Neural progenitor cell (in vitro differentiated cells): ENCODE data around the gene CYBC1. TPM values are rescaled to one million over a fixed set of nuclear protein-coding genes. Genes with fewer than 3 reads are reported as not detected.

Experiments used
- DNase-seq: peaks from one replicate; pipeline ENCODE4 v3.0.0-alpha.2; 2016; ENCODE audit warnings: low spot score
- H2AFZ ChIP-seq: fragments of 200-600 bp; sonication (generic); replicated peaks from 2 replicates; pipeline ENCODE4 v1.6.1; 2016; ENCODE audit warnings: antibody characterized with exemption
- H3F3A ChIP-seq: fragments of 200-600 bp; sonication (generic); 2 replicates; pipeline ENCODE4 v1.6.1; 2016; ENCODE audit warnings: antibody characterized with exemption, low read depth
- H3K27ac ChIP-seq: fragments of 200-600 bp; sonication (generic); 2 replicates; pipeline ENCODE4 v1.5.1; 2016; ENCODE audit warnings: mild to moderate bottlenecking
- H3K27me3 ChIP-seq: fragments of 200-600 bp; sonication (generic); 2 replicates; pipeline ENCODE4 v1.6.1; 2016; ENCODE audit warnings: mild to moderate bottlenecking, moderate library complexity
- H3K36me3 ChIP-seq: fragments of 200-600 bp; sonication (generic); 2 replicates; pipeline ENCODE4 v1.5.1; 2016
- H3K4me1 ChIP-seq: fragments of 200-600 bp; sonication (generic); 2 replicates; pipeline ENCODE4 v1.6.1; 2016; ENCODE audit warnings: mixed run types
- H3K4me2 ChIP-seq: fragments of 200-600 bp; sonication (generic); 2 replicates; pipeline ENCODE4 v1.6.1; 2016
- H3K4me3 ChIP-seq: fragments of 200-600 bp; sonication (generic); 2 replicates; pipeline ENCODE4 v1.5.1; 2016
- H3K79me2 ChIP-seq: fragments of 200-600 bp; sonication (generic); 2 replicates; pipeline ENCODE4 v1.6.1; 2016; ENCODE audit warnings: low read depth
- H3K9ac ChIP-seq: fragments of 200-600 bp; sonication (generic); 2 replicates; pipeline ENCODE4 v1.6.1; 2016
- H3K9me3 ChIP-seq: fragments of 200-600 bp; sonication (generic); 2 replicates; pipeline ENCODE4 v1.5.1; 2016; ENCODE audit warnings: low read depth
- H4K20me1 ChIP-seq: fragments of 200-600 bp; sonication (generic); 2 replicates; pipeline ENCODE4 v1.6.1; 2016; ENCODE audit warnings: low read depth
- H3K27ac Mint-ChIP-seq: 3 replicates; pipeline ENCODE4 v1.8.0; 2021; ENCODE audit warnings: mixed read lengths
- H3K27me3 Mint-ChIP-seq: 2 replicates; pipeline ENCODE4 v1.8.0; 2022; ENCODE audit warnings: low read depth, mild to moderate bottlenecking, inconsistent platforms, moderate library complexity, mixed read lengths; ENCODE audit not compliant: insufficient read depth
- H3K36me3 Mint-ChIP-seq: 3 replicates; pipeline ENCODE4 v1.8.0; 2021; ENCODE audit warnings: mixed read lengths
- H3K4me1 Mint-ChIP-seq: 3 replicates; pipeline ENCODE4 v1.8.0; 2021; ENCODE audit warnings: mixed read lengths
- H3K4me3 Mint-ChIP-seq: 3 replicates; pipeline ENCODE4 v1.8.0; 2021; ENCODE audit warnings: mild to moderate bottlenecking, moderate library complexity, mixed read lengths
- H3K9me3 Mint-ChIP-seq: 3 replicates; pipeline ENCODE4 v1.8.0; 2020; ENCODE audit warnings: mixed read lengths
- CTCF ChIP-seq: fragments of 200-600 bp; sonication (generic); IDR thresholded peaks from 2 replicates; pipeline ENCODE4 v1.5.1; 2017; ENCODE audit warnings: antibody characterized with exemption, mild to moderate bottlenecking
- EZH2 ChIP-seq: fragments of 200-600 bp; sonication (generic); IDR thresholded peaks from 2 replicates; pipeline ENCODE4 v1.6.1; 2017; ENCODE audit warnings: antibody characterized with exemption, mild to moderate bottlenecking, moderate library complexity
- EZH2phosphoT487 ChIP-seq: fragments of 200-600 bp; sonication (generic); IDR thresholded peaks from 2 replicates; pipeline ENCODE4 v1.6.1; 2017; ENCODE audit warnings: antibody characterized with exemption
- total RNA-seq: library from RNA; depleted of rRNA; stranded (reverse); fragments of >200 nt; gene quantifications from 2 replicates; pipeline ENCODE4 v1.2.3, GENCODE V29; 2015; ENCODE audit warnings: low replicate concordance

The CYBC1 gene
- total RNA-seq, 1 donor from 2014 or later, result 75.1 TPM

GRCh38 chr17:82433560-82434215, 16.9 kb downstream of the CYBC1 start:
- H3K36me3 ChIP-seq, result no peaks in the 10 kb centered on the region
- H3K4me1 ChIP-seq, result no peaks in the 10 kb centered on the region
- H3F3A ChIP-seq, result no peaks in the 10 kb centered on the region
- no peaks in the 10 kb centered on the region for H3K9me3 Mint-ChIP-seq
- no peaks in the 10 kb centered on the region for H4K20me1 ChIP-seq
- H3K27ac Mint-ChIP-seq, result no peak overlapping the region
- DNase-seq, result no peak
- H3K4me3 Mint-ChIP-seq, result no peak overlapping the region
- no peak overlapping the region for H3K4me3 ChIP-seq
- no peaks in the 10 kb centered on the region for H3K4me1 Mint-ChIP-seq
- no peaks in the 10 kb centered on the region for H3K79me2 ChIP-seq
- H3K36me3 Mint-ChIP-seq, result no peaks in the 10 kb centered on the region
- TF ChIP-seq EZH2 (no peak), CTCF (no peak), EZH2phosphoT487 (no peak)
- no peak overlapping the region for H2AFZ ChIP-seq
- no peaks in the 10 kb centered on the region for H3K27me3 ChIP-seq
- no peak overlapping the region for H3K4me2 ChIP-seq
- no peak overlapping the region for H3K9ac ChIP-seq
- H3K9me3 ChIP-seq, result no peaks in the 10 kb centered on the region
- no peak overlapping the region for H3K27ac ChIP-seq
- peaks cover 2% of the 10 kb centered on the region for H3K27me3 Mint-ChIP-seq

- Mint-ChIP-seq H3K9me3 (no peaks in the 10 kb centered on the region), H3K27me3 (peaks cover 2% of the 10 kb centered on the region), H3K27ac (no peak overlapping the region), H3K4me1 (no peaks in the 10 kb centered on the region), H3K4me3 (no peak overlapping the region), H3K36me3 (no peaks in the 10 kb centered on the region)
- no peak overlapping the region for H3K27ac ChIP-seq
- H3K4me1 ChIP-seq, result no peaks in the 10 kb centered on the region
- no peaks in the 10 kb centered on the region for H3K79me2 ChIP-seq
- no peaks in the 10 kb centered on the region for H3K27me3 ChIP-seq
- DNase-seq, result no peak
- TF ChIP-seq EZH2, result no peak
- TF ChIP-seq EZH2phosphoT487, result no peak
- no peak for TF ChIP-seq CTCF
- H4K20me1 ChIP-seq, result no peaks in the 10 kb centered on the region
- no peak overlapping the region for H3K4me2 ChIP-seq
- no peak overlapping the region for H3K4me3 ChIP-seq
- H3K9ac ChIP-seq, result no peak overlapping the region
- no peak overlapping the region for H2AFZ ChIP-seq
- no peaks in the 10 kb centered on the region for H3K9me3 ChIP-seq
- H3K36me3 ChIP-seq, result no peaks in the 10 kb centered on the region
- H3F3A ChIP-seq, result no peaks in the 10 kb centered on the region
Measured at GRCh38 chr17:82432017-82432416, 18.5 kb downstream of the CYBC1 start.

- H3K27ac Mint-ChIP-seq, result no peak overlapping the region
Measured at GRCh38 chr17:82429824-82430223, 20.7 kb downstream of the CYBC1 start.

More at GRCh38 chr17:82429824-82430223, 20.7 kb downstream of the CYBC1 start:
- Histone ChIP-seq H3K9ac (no peak overlapping the region), H3F3A (no peaks in the 10 kb centered on the region), H4K20me1 (no peaks in the 10 kb centered on the region), H3K4me2 (no peak overlapping the region), H3K4me1 (no peaks in the 10 kb centered on the region), H3K79me2 (no peaks in the 10 kb centered on the region), H3K27ac (no peak overlapping the region), H3K4me3 (no peak overlapping the region), H3K27me3 (no peaks in the 10 kb centered on the region), H3K36me3 (no peaks in the 10 kb centered on the region), H3K9me3 (no peaks in the 10 kb centered on the region), H2AFZ (no peak overlapping the region)
- TF ChIP-seq CTCF (no peak), EZH2 (no peak), EZH2phosphoT487 (no peak)
- DNase-seq, result no peak
- Mint-ChIP-seq H3K9me3 (no peaks in the 10 kb centered on the region), H3K4me3 (peak overlapping the region; percentile 5), H3K36me3 (no peaks in the 10 kb centered on the region), H3K27me3 (peaks cover 8% of the 10 kb centered on the region), H3K4me1 (no peaks in the 10 kb centered on the region)
